ENCODE data around the gene HTT-AS.

- no peak for TF ChIP-seq CTCF (IDR thresholded peaks at IDR 0.05)
- no peak for TF ChIP-seq POLR2A (IDR thresholded peaks at IDR 0.05)
Observed at GRCh38 chr4:3013839-3014350, 60.4 kb downstream of the HTT-AS start.

All from esophagus squamous epithelium (tissue), 4 donors.